Activated naive CD8-positive, alpha-beta T cell treated with anti-CD3 and anti-CD28 coated beads, Interleukin-2, amount 50 U/mL, for 24 hours (primary cell): Measurements from ENCODE around the gene HSD3B7.
A peak's percentile ranks its signal among the peaks of the same experiment; 100 is the strongest.
"Not testable (repeated sequence)": the region's sequence is repeated elsewhere in the genome, so short reads cannot be mapped to it uniquely, and the experiment has no call there.

Source experiments
- ATAC-seq: fragments of 150-1000 bp; cut with Tn5 transposase; one replicate; pipeline ENCODE4 v1.10.0; 2021
- DNase-seq: peaks from one replicate; pipeline ENCODE4 v3.0.0; 2021
- H3K27ac Mint-ChIP-seq: one replicate; pipeline ENCODE4 v1.8.0; 2021; ENCODE audit warnings: mild to moderate bottlenecking, mixed read lengths
- H3K27me3 Mint-ChIP-seq: one replicate; pipeline ENCODE4 v1.8.0; 2021; ENCODE audit warnings: mixed read lengths
- H3K36me3 Mint-ChIP-seq: one replicate; pipeline ENCODE4 v1.8.0; 2021; ENCODE audit warnings: low read depth, mixed read lengths
- H3K4me1 Mint-ChIP-seq: one replicate; pipeline ENCODE4 v1.8.0; 2021; ENCODE audit warnings: mixed read lengths
- H3K4me3 Mint-ChIP-seq: one replicate; pipeline ENCODE4 v1.8.0; 2021; ENCODE audit warnings: mild to moderate bottlenecking, moderate library complexity, mixed read lengths
- H3K9me3 Mint-ChIP-seq: one replicate; pipeline ENCODE4 v1.8.0; 2021; ENCODE audit warnings: mixed read lengths

Gene HSD3B7

GRCh38 chr16:31009894-31010584 is 25.0 kb downstream of the HSD3B7 start:
- no peak for DNase-seq
- Mint-ChIP-seq H3K27me3 (peaks cover 25% of the 10 kb centered on the region), H3K27ac (no peak overlapping the region), H3K9me3 (no peaks in the 10 kb centered on the region), H3K36me3 (no peaks in the 10 kb centered on the region), H3K4me3 (peak overlapping the region; percentile 28), H3K4me1 (peaks cover 12% of the 10 kb centered on the region)
- peak; percentile 8 for ATAC-seq

- DNase-seq, result peak; percentile 56
- Mint-ChIP-seq H3K27me3 (peaks cover 25% of the 10 kb centered on the region), H3K36me3 (no peaks in the 10 kb centered on the region), H3K9me3 (no peaks in the 10 kb centered on the region), H3K27ac (no peak within 1 kb of the TSS), H3K4me3 (peak within 1 kb of the TSS; percentile 56), H3K4me1 (peaks cover 12% of the 10 kb centered on the region)
- peak; percentile 12 for ATAC-seq
Measured at GRCh38 chr16:31010585-31011325, 25.7 kb downstream of the HSD3B7 start, which contains the start of gene STX1B. TSS of gene STX1B (minus strand) at chr16:31010638. CDS start at chr16:31010396, 242 bp downstream.

GRCh38 chr16:31011815-31012214 is 26.8 kb downstream of the HSD3B7 start:
- ATAC-seq, DNase-seq, H3K36me3 Mint-ChIP-seq, H3K27ac Mint-ChIP-seq, H3K9me3 Mint-ChIP-seq: not testable (repeated sequence)
- Mint-ChIP-seq H3K27me3 (peaks cover 25% of the 10 kb centered on the region), H3K4me1 (peaks cover 12% of the 10 kb centered on the region), H3K4me3 (peak overlapping the region; percentile 56)

GRCh38 chr16:31013292-31013691 is 28.3 kb downstream of the HSD3B7 start:
- H3K27ac Mint-ChIP-seq, H3K9me3 Mint-ChIP-seq, H3K36me3 Mint-ChIP-seq, H3K4me3 Mint-ChIP-seq, DNase-seq, ATAC-seq: not testable (repeated sequence)
- Mint-ChIP-seq H3K4me1 (peaks cover 12% of the 10 kb centered on the region), H3K27me3 (peaks cover 25% of the 10 kb centered on the region)

- Mint-ChIP-seq H3K36me3 (no peaks in the 10 kb centered on the region), H3K27me3 (peaks cover 18% of the 10 kb centered on the region), H3K4me3 (no peak overlapping the region), H3K27ac (no peak overlapping the region), H3K4me1 (peaks cover 4% of the 10 kb centered on the region), H3K9me3 (no peaks in the 10 kb centered on the region)
- no peak for ATAC-seq
- no peak for DNase-seq
Measured at GRCh38 chr16:31016018-31016417, 31.0 kb downstream of the HSD3B7 start.

GRCh38 chr16:31017756-31018155 is 32.7 kb downstream of the HSD3B7 start:
- not testable (repeated sequence) for DNase-seq, H3K4me3 Mint-ChIP-seq, ATAC-seq, H3K27ac Mint-ChIP-seq, H3K36me3 Mint-ChIP-seq, H3K27me3 Mint-ChIP-seq, H3K4me1 Mint-ChIP-seq, H3K9me3 Mint-ChIP-seq

GRCh38 chr16:31020536-31020935 is 35.5 kb downstream of the HSD3B7 start:
- Mint-ChIP-seq H3K27me3 (no peaks in the 10 kb centered on the region), H3K9me3 (no peaks in the 10 kb centered on the region), H3K36me3 (no peaks in the 10 kb centered on the region), H3K4me3 (no peak overlapping the region), H3K27ac (no peak overlapping the region), H3K4me1 (peaks cover 3% of the 10 kb centered on the region)
- ATAC-seq (no peak), DNase-seq (no peak)

- H3K27ac Mint-ChIP-seq, result peak overlapping the region; percentile 63
- DNase-seq (no peak), ATAC-seq (no peak)
- H3K36me3 Mint-ChIP-seq, result no peaks in the 10 kb centered on the region
- no peaks in the 10 kb centered on the region for H3K27me3 Mint-ChIP-seq
- no peak overlapping the region for H3K4me3 Mint-ChIP-seq
- no peaks in the 10 kb centered on the region for H3K9me3 Mint-ChIP-seq
- peaks cover 3% of the 10 kb centered on the region for H3K4me1 Mint-ChIP-seq
Measured at GRCh38 chr16:31022544-31023251, 37.7 kb downstream of the HSD3B7 start.

GRCh38 chr16:31023252-31023602 is 38.2 kb downstream of the HSD3B7 start:
- DNase-seq, result no peak
- H3K36me3 Mint-ChIP-seq, result no peaks in the 10 kb centered on the region
- ATAC-seq, result no peak
- H3K27ac Mint-ChIP-seq, result no peak overlapping the region
- peaks cover 3% of the 10 kb centered on the region for H3K4me1 Mint-ChIP-seq
- H3K9me3 Mint-ChIP-seq, result no peaks in the 10 kb centered on the region
- H3K4me3 Mint-ChIP-seq, result no peak overlapping the region
- H3K27me3 Mint-ChIP-seq, result no peaks in the 10 kb centered on the region

GRCh38 chr16:31023627-31024226 is 38.7 kb downstream of the HSD3B7 start:
- H3K27ac Mint-ChIP-seq, result no peak overlapping the region
- ATAC-seq, result no peak
- peaks cover 3% of the 10 kb centered on the region for H3K4me1 Mint-ChIP-seq
- no peaks in the 10 kb centered on the region for H3K27me3 Mint-ChIP-seq
- no peak overlapping the region for H3K4me3 Mint-ChIP-seq
- DNase-seq, result no peak
- H3K36me3 Mint-ChIP-seq, result no peaks in the 10 kb centered on the region
- H3K9me3 Mint-ChIP-seq, result no peaks in the 10 kb centered on the region

GRCh38 chr16:31025339-31025738 is 40.3 kb downstream of the HSD3B7 start:
- DNase-seq (no peak), ATAC-seq (no peak)
- Mint-ChIP-seq H3K4me3 (no peak overlapping the region), H3K27me3 (no peaks in the 10 kb centered on the region), H3K27ac (no peak overlapping the region), H3K4me1 (peaks cover 3% of the 10 kb centered on the region), H3K36me3 (no peaks in the 10 kb centered on the region), H3K9me3 (no peaks in the 10 kb centered on the region)

GRCh38 chr16:31029272-31029671 is 44.3 kb downstream of the HSD3B7 start:
- Mint-ChIP-seq H3K4me1 (peaks cover 13% of the 10 kb centered on the region), H3K4me3 (no peak overlapping the region), H3K27me3 (no peaks in the 10 kb centered on the region), H3K27ac (no peak overlapping the region), H3K9me3 (no peaks in the 10 kb centered on the region), H3K36me3 (peaks cover 1% of the 10 kb centered on the region)
- ATAC-seq (no peak), DNase-seq (no peak)

- DNase-seq (no peak), ATAC-seq (no peak)
- Mint-ChIP-seq H3K27me3 (no peaks in the 10 kb centered on the region), H3K36me3 (peaks cover 3% of the 10 kb centered on the region), H3K9me3 (no peaks in the 10 kb centered on the region), H3K27ac (no peak overlapping the region), H3K4me1 (peaks cover 19% of the 10 kb centered on the region), H3K4me3 (no peak overlapping the region)
Measured at GRCh38 chr16:31031276-31031675, 46.3 kb downstream of the HSD3B7 start.
